ENCODE results near the gene SLC4A11.

- TF ChIP-seq BCLAF1 (IDR thresholded peaks at IDR 0.05) (no peak), BACH1 (IDR thresholded peaks at IDR 0.05; ENCODE audit: borderline replicate concordance) (peak; percentile 27; the same call in 1 of the 2 replicates), REST (IDR thresholded peaks at IDR 0.05; ENCODE audit: low read depth, low read length) (no peak)
Observed at GRCh38 chr20:3204124-3204794, 34.7 kb downstream of the SLC4A11 start, which contains the start of gene DDRGK1.

Measured in GM12878 (cell line).